Uterus (tissue), 2 donors: ENCODE measurements around the gene TC2N.

Experiments
- POLR2A ChIP-seq, 2 donors: fragments of 450-650 bp; IDR thresholded peaks; one replicate each; pipeline ENCODE4 v1.6.1; 2016; ENCODE audit warnings: antibody characterized with exemption in 2 of 2, mild to moderate bottlenecking in 1 of 2, moderate library complexity in 1 of 2
- TF ChIP-seq, protein P1 (sequence below), 4 experiments: fragments of 200-600 bp in 2 of 4; fragments of 450-650 bp in 2 of 4; sonication (generic) in 2 of 4; IDR thresholded peaks; one replicate each; pipeline ENCODE4 v1.5.1; 2016 to 2019; ENCODE audit warnings: antibody characterized with exemption in 4 of 4, mild to moderate bottlenecking in 2 of 4, moderate library complexity in 1 of 4

DNA sequence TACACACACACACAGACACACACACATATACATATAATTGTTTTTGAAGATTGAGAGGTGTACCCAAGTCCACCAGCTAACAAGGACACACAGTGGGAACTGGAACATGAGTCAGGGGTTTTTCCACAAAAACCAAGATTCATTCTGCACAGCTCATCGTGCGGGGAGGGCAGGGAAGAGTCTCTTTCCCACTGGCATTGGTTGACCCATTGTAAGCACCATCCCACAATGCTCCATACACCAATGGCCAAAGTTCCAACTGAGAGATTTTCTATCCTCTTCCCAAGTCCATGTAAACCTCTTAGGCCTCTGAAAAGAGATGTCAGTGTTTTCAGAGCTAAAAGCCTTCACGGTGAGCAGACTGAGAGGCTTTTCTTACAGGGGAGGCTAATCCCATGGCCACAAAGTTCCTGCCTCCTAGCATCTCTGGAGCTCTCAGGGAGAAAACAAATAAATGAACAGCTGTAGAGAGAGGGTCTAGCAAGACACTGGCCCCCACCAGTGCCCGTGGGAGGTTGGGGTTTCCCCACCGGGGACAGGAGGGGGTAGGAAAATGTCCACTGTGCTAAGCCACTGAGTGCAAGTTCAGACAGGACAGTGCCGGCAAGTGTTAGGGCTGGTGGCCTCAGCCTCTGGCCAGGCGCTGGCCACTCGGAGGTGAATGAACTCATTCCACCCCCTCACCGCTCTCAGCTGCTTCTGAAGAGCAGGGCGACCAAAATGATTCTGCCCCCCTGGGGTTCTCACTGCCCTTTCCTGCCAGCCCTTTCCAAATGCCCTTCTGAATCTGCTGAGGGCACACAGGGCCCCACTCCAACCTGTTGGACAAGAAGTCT lies 21.5 kb upstream of the TC2N start:
- TF ChIP-seq, protein P1, sequence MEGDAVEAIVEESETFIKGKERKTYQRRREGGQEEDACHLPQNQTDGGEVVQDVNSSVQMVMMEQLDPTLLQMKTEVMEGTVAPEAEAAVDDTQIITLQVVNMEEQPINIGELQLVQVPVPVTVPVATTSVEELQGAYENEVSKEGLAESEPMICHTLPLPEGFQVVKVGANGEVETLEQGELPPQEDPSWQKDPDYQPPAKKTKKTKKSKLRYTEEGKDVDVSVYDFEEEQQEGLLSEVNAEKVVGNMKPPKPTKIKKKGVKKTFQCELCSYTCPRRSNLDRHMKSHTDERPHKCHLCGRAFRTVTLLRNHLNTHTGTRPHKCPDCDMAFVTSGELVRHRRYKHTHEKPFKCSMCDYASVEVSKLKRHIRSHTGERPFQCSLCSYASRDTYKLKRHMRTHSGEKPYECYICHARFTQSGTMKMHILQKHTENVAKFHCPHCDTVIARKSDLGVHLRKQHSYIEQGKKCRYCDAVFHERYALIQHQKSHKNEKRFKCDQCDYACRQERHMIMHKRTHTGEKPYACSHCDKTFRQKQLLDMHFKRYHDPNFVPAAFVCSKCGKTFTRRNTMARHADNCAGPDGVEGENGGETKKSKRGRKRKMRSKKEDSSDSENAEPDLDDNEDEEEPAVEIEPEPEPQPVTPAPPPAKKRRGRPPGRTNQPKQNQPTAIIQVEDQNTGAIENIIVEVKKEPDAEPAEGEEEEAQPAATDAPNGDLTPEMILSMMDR (IDR thresholded peaks at IDR 0.05): no peak
- no peak for TF ChIP-seq POLR2A (IDR thresholded peaks at IDR 0.05)
